Measurements from ENCODE around the gene TMEM263. TPM values are rescaled to one million over a fixed set of nuclear protein-coding genes. Genes with fewer than 3 reads are reported as not detected.
"Not testable (repeated sequence)": the region's sequence is repeated elsewhere in the genome, so short reads cannot be mapped to it uniquely, and the experiment has no call there.

The TMEM263 gene
- polyA plus RNA-seq, 1 of the 3 experiments (the other 2 are of a cell fraction): 16.9 TPM

DNA sequence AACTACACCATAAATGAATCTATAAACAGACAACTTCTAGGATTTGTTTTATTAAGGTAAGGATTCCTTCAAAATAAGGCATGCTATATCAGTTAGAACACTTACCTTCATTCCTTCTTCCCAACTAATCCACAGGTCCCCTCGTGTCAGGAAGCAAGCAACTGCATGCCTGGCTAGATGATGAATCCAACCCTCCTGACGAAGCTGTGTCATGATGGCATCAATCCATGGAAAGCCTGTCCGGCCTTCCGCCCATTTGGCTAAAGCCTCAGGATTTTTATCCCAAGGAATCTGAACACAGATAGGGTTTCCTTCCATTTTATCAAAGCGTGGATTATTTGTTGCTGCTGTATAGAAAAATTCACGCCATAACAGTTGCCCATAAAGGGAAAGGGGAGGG lies 43.7 kb downstream of the TMEM263 start:
- CTCF ChIA-PET: no interaction called here

GRCh38 chr12:107002665-107003064 lies 47.0 kb downstream of the TMEM263 start:
- CTCF ChIA-PET; H3K27me3 ChIP-seq (ENCODE audit: insufficient read depth); H3K27ac ChIP-seq (ENCODE audit: low read depth in 2 of 2, low read length in 1 of 2); H3K79me2 ChIP-seq (ENCODE audit: insufficient read depth); H3K4me2 ChIP-seq; H3K9me3 ChIP-seq; H3K4me1 ChIP-seq (ENCODE audit: control insufficient read depth in 1 of 2, insufficient read depth in 2 of 2, low read depth in 1 of 2, low read length in 1 of 2); DNase-seq; H3K9ac ChIP-seq; H3K4me3 ChIP-seq (ENCODE audit: low read depth in 2 of 2, low read length in 1 of 2); H3K36me3 ChIP-seq (replicated peaks in 1 of 2; ENCODE audit: control insufficient read depth in 1 of 2, insufficient read depth in 2 of 2, low read length in 1 of 2); H3F3A ChIP-seq (replicated peaks; ENCODE audit: insufficient read depth); H4K20me1 ChIP-seq (ENCODE audit: insufficient read depth); POLR2A ChIA-PET; H3K9me2 ChIP-seq; H2AFZ ChIP-seq (ENCODE audit: low read depth): not testable (repeated sequence)
- 75% methylated on average over 4 of the region's 4 CpGs for WGBS (ENCODE audit: low lambda C conversion rate)

More for the DNA sequence above, 43.7 kb downstream of the TMEM263 start:
- Histone ChIP-seq H3K9ac (no peak overlapping the region), H3K36me3 (replicated peaks in 1 of 2; ENCODE audit: control insufficient read depth in 1 of 2, insufficient read depth in 2 of 2, low read length in 1 of 2) (peaks cover 6 to 17% of the 10 kb centered on the region in 2 experiments), H3F3A (replicated peaks; ENCODE audit: insufficient read depth) (no peaks in the 10 kb centered on the region), H3K9me3 (no peaks in the 10 kb centered on the region), H3K27ac (ENCODE audit: low read depth in 2 of 2, low read length in 1 of 2) (no peak overlapping the region), H3K9me2 (no peaks in the 10 kb centered on the region), H2AFZ (ENCODE audit: low read depth) (no peak overlapping the region), H3K79me2 (ENCODE audit: insufficient read depth) (no peaks in the 10 kb centered on the region), H3K4me2 (no peak overlapping the region), H3K4me1 (ENCODE audit: control insufficient read depth in 1 of 2, insufficient read depth in 2 of 2, low read depth in 1 of 2, low read length in 1 of 2) (peaks cover 0 to 5% of the 10 kb centered on the region in 2 experiments; a peak in 1 of 4 replicates), H4K20me1 (ENCODE audit: insufficient read depth) (no peaks in the 10 kb centered on the region), H3K27me3 (ENCODE audit: insufficient read depth) (no peaks in the 10 kb centered on the region), H3K4me3 (ENCODE audit: low read depth in 2 of 2, low read length in 1 of 2) (no peak overlapping the region)
- no peak for TF ChIP-seq TAF1 (IDR thresholded peaks at IDR 0.05; ENCODE audit: borderline replicate concordance, low read depth, low read length)
- no peak for TF ChIP-seq POLR2AphosphoS5 (IDR thresholded peaks at IDR 0.05; ENCODE audit: low read depth, low read length)
- no peak for TF ChIP-seq SMC3 (IDR thresholded peaks at IDR 0.05; ENCODE audit: low read depth, low read length)
- no peak for TF ChIP-seq RXRA (IDR thresholded peaks at IDR 0.05; ENCODE audit: borderline replicate concordance, low read depth)
- no peak for TF ChIP-seq JUND (IDR thresholded peaks at IDR 0.05)
- TF ChIP-seq ZBTB33 (IDR thresholded peaks at IDR 0.05; ENCODE audit: borderline replicate concordance, low read depth): no peak
- no peak for TF ChIP-seq FOXJ3 (CRISPR knock-in tag; IDR thresholded peaks at IDR 0.05)
- TF ChIP-seq REST (IDR thresholded peaks at IDR 0.05; ENCODE audit: low read depth, low read length): no peak
- TF ChIP-seq NFIC (IDR thresholded peaks at IDR 0.05; ENCODE audit: borderline replicate concordance): no peak
- no peak for TF ChIP-seq CHD2 (IDR thresholded peaks at IDR 0.05; ENCODE audit: low read length, partially characterized antibody)
- TF ChIP-seq RCOR1 (IDR thresholded peaks at IDR 0.05; ENCODE audit: low read length): no peak
- TF ChIP-seq NRF1 (IDR thresholded peaks at IDR 0.05; ENCODE audit: low read depth, low read length): no peak
- no peak for TF ChIP-seq PBX3 (IDR thresholded peaks at IDR 0.05)
- TF ChIP-seq EP300 (IDR thresholded peaks at IDR 0.05; ENCODE audit: borderline replicate concordance in 1 of 2, low read depth in 1 of 2, low read length in 1 of 2): no peak
- DNase-seq: no peak
- POLR2A ChIA-PET: no interaction called here
- 95% methylated on average over 6 of the region's 6 CpGs for WGBS (ENCODE audit: low lambda C conversion rate)
